GM15510 (cell line): ENCODE data around the gene MC3R.

ENCODE experiments used
- POLR2A ChIP-seq: IDR thresholded peaks from 3 replicates; pipeline ENCODE4 v1.6.1; 2011; ENCODE audit warnings: borderline replicate concordance; ENCODE audit not compliant: insufficient read length; ENCODE audit errors: extremely low read depth

MC3R gene

DNA sequence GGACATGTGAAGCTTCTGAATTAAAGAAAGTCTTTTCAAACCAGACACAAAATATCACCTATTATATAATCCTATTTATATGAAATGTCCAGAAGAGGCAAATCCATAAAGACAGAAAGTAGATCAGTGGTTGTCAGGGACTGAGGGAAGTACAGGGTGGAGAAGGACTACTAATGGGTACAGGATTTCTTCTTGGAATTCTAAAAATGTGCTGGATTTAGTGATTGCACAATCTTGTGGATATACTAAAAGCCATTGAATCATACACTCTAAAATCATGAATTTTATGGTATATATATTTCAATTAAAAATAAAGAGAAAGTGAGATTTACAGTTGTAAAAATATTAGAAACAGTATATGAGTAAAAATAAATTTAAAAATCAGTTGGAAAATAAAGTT, 18.7 kb upstream of the MC3R start:
- TF ChIP-seq POLR2A: no peak

DNA sequence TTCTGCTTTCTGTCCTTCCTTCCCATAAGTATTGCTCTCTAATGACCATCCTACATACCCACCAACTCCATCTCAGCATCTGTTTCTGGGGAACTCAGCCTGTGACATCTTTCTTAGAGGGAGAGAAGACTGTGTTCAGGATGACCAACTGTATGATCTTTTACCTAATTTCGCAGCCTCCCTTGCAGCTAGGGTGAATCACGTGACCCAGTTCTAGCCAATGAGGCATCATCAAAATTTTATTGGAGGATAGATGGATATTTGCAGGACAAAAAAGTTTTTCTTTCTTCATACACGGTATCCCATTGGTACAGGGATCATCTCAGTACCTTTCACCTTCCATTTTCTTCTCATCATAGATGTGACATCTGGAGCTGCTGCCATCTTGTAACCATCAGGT, 14.4 kb upstream of the MC3R start:
- no peak for TF ChIP-seq POLR2A

DNA sequence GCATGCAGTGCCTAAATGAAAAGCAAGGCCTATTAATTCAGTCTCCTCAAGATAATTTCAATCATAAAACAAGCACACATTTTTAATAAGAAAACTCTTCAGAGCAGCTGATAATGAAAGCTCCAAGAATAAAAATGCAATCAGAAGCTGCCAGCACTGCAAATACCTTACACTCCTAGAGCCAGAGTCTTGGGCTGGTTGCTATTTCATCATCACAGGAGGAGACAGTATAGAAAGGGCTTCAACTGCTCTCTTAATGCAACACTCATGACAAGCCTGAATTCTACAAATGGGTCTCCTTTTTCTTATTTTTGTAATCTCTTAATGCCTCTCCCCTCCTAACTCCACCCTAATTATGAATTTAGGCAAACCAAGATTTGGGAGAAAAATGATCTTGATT, 11.2 kb upstream of the MC3R start:
- TF ChIP-seq POLR2A: no peak

DNA sequence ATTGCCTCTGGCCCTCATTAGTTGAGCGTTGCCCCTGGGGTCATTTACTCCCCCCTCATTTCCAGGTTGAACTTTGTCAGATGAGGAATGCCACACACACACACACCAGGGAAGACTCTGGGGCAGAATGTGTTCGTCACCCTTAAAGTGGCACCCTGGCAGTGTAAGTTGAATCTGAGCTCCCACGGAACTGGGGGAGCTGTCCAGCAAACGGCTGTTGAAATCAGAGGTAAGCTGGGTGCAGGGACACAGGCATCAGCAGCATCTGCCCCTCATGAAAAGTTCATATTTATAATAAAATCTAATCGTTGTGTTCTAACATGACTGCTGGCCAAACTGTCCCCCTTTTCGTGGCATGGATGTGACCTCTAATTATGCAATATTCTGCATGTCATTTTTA, 4.3 kb upstream of the MC3R start:
- TF ChIP-seq POLR2A: no peak

DNA sequence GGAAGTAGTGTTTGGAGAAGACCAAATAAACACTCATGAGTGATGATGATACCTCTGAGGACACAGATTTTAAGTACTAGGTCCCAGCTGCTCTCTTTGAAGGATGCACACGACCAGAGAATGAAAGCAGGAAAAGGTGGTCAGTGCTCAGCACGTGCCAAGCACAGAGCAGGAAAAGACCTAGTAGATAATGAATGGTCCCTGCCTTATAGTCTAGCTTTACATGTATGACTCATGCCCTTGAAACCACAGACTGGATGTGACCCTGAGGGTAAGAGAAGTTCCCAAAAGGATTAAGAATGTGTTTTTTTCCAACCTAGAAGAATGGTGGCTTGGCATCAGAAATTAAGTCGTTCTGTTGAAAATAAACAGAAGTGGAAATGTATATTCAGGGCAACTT, 2.8 kb upstream of the MC3R start:
- no peak for TF ChIP-seq POLR2A

DNA sequence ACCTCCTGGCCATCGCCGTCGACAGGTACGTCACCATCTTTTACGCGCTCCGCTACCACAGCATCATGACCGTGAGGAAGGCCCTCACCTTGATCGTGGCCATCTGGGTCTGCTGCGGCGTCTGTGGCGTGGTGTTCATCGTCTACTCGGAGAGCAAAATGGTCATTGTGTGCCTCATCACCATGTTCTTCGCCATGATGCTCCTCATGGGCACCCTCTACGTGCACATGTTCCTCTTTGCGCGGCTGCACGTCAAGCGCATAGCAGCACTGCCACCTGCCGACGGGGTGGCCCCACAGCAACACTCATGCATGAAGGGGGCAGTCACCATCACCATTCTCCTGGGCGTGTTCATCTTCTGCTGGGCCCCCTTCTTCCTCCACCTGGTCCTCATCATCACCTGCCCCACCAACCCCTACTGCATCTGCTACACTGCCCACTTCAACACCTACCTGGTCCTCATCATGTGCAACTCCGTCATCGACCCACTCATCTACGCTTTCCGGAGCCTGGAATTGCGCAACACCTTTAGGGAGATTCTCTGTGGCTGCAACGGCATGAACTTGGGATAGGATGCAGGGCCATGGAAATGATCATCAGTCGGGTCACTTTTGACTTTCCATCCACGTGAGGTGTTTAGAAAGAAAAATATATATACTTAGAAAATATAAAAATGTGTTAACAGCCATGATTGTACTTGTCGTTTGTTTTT, 868 bp downstream of the MC3R start:
- no peak for TF ChIP-seq POLR2A

DNA sequence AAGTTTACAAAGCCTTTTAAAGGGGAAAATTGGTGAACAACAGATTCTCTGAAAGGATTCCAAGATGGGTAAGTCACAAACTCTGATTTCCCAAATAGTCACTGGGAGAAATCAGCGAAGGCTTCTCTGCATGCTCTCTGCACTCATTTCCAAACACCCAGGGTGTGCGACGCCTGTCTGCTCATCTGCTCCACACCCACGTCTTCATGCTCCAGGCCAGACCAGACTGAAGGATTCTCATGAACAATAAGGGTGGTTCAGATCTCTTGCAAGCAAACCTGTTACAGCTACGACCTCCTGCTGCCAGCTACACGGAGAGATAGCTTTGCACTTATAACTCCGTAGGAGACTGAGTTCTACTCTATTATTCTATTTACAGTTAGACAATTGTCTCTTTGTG, 1.4 kb downstream of the MC3R start:
- no peak for TF ChIP-seq POLR2A

DNA sequence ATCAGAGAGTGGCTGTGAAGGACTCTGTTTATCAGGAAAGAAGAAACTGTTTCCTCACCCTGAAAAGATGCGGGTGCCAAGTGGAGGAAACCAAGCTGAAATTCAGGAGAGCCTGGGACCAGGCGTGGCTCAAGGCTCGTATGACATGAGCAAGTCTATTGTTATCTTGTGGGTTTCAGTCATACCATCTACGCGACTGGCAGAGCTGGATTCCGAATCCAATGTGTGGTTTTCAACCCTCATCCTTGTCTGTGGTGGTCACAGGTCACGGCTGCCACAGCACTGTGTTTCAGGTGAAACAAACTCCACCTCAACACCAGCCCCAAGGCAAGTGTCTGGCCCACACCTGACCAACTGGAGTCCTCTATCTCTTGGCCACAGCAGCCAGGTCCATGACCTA, 9.1 kb downstream of the MC3R start:
- TF ChIP-seq POLR2A: no peak

DNA sequence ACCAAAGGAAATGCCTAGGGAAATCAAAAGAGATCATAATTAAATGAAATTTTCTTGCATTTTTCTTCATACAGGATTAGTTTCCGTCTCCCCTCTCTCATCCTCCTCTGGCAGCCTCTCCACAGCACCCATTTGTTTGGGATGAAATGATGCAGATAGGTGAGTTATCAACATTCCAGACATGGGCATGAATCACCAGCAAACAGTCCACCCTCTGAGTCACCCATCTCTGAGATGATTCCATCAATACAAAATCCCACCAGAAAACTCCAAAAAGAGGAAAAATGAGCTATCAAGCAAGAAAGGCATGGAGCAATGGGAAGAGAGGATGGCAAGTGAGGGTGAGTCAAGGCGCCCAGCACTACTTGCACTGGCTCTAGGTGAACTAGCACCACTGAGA, 11.4 kb downstream of the MC3R start:
- TF ChIP-seq POLR2A: no peak

DNA sequence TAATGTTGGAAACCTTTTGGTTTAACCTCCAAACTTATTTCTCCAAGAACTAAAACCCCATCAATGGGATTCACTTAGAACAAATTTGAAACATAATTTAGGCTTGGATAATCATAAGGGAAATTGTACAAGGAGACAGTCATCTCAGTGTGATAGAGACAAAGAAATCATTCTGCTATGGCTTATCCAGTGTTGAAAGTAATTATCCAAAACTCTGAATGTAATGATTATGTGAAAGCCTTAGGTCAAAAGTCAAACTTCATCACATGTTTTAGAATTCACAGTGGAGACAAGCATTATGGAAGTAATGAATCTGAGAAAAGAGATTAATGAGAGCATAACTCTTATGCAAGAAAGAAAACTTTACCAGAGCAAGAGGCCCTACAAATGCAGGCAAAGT, 20.0 kb downstream of the MC3R start:
- no peak for TF ChIP-seq POLR2A

DNA sequence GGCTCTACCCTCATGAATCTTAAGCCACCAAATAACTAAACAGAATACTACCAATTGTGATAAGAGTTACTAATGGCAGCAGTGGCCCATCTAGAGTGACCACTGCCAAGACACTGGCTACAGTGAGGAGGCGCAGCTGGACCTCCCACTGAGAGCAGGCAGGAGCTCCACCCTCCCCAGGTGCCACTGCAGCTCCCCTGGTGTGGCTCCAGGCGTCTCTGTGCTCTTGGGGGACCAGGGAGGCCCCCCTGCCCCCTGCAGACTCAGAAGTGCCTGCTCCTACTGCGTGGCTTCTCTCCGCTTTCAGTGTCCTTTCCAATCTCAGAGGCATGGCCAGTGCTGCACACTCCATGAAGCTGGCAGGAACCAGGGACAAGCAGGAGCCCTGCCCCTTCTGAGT, 23.4 kb downstream of the MC3R start:
- TF ChIP-seq POLR2A: no peak

DNA sequence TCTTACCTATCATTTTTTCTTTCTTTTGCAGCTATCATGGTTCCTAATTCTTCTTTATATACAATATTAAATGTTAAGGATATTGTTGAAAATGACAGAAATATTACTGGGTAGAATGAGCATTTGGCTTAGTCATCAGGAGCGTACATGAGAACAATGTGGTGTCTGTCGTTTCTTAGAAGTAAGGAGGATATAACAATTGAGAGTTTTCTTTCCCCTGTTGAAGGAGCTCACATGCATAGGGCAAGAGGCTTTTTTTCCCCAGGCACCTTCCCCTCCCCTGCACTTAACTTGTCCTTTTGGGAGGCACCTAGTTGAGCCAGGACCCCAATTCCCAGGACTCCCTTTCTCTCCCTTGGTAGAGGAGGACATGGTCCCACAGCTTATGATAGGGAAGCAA, 25.0 kb downstream of the MC3R start:
- no peak for TF ChIP-seq POLR2A

DNA sequence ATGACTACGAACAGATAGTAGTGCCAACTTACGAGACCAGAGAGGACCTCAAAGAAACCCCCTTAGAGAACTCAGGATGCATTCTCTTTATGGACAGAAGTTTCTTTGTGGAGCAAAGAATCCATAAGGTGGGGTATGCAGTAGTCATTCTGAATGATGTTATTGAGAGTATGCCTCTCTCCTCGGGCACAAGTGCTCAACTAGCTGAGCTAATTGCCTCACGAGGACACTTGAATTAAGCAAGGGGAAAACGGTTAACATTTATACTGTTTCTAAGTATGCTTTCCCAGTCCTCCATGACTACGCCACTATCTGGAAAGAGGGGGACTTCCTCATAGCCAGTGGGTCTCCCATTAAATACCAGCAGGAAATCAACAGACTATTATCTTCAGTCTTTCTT, 25.6 kb downstream of the MC3R start:
- no peak for TF ChIP-seq POLR2A

DNA sequence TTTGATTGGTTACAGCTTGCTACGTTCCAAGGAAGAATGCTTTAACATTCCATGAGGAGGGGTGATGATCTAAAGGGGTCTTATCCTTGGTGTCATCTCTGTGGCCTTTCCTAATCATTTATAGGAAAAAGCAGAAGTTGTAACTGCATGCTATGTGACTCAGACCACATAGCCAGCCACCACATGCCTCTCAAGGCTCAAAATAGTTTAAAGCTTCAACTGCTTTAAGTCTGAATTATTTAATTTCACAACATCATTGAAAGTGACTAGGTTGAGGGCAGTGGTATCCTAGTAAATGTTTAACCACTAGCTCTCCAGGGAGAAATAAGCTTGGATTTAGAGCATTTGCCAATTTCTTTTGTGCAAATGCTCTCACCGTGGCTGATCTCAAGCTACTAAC, 29.7 kb downstream of the MC3R start:
- TF ChIP-seq POLR2A: no peak

DNA sequence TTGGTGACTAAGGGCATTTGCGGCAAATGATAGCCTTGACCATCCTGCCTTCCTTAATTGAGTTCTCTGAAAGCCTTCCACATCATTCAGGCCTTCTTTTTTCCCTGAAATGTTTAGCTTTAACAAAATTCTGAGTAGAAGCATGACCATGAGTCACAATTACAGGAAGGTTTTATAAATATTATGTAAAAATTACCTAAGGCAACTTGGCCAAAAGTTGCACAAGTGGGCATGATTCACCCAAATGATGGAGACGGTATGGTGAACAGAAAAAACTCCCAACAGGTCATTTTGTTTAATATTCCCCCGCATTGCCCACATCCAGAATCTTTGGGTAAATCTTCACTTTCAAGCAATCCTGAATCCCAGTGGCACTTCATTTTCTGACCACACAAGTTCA, 37.0 kb downstream of the MC3R start:
- no peak for TF ChIP-seq POLR2A

DNA sequence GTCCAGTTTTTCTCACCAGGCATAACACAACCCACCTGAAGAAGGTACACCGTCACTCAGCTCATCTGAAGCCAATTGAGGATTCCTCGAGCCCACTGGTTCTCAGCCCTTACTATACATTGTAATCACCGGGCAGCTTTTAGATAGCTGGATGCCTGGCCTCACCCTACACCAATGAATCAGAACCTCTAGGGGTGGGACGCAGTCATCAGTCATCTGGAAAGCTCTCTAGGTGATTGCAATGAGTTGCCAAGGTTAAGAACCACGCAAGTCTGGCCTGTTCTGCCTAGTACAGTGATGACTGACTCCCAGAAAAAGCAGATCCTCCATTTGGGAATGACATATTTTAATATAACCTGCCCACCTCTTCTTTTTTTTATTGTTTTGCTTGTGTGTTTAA, 41.1 kb downstream of the MC3R start:
- no peak for TF ChIP-seq POLR2A

DNA sequence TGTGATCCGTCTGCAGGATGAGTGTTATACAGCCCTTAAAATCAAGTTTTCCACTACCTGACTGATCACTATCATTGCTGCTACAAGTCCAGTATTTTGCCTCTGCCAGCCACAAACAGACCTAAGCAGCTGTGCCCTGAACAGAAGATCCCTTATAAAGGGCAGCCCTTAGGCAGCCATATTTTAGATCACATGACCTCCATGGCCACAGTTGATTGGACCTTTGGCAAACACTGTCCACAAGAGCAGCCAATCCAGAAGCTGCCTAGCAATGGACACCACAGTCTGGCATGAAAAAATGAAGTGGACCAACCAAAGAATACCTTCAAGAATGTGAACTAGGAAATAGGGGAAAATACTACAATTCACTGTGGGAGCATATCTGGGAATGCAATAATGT, 50.8 kb downstream of the MC3R start:
- no peak for TF ChIP-seq POLR2A
